Measurements from ENCODE around the gene AK8.
"Not testable (repeated sequence)": the region's sequence is repeated elsewhere in the genome, so short reads cannot be mapped to it uniquely, and the experiment has no call there.

The AK8 gene

DNA sequence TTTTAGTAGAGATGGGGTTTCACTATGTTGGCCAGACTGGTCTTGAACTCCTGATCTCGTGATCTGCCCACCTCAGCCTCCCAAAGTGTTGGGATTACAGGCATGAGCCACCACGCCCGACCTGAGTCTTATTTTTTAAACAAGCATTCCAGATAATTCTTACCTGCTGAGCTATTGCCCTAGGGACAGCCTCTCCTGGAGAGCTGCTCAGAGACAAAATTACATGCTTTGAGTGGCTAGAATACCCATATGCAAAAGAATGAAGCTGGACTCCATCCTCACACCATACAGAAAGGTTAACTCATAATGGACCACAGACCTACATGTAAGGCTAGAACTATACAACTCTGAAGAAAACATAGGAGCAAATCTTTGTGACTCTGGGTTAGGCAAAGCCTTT is 166.2 kb downstream of the AK8 start:
- no peak for TF ChIP-seq CTCF (IDR thresholded peaks at IDR 0.05; ENCODE audit: low read length, missing control alignments)
- no peak for DNase-seq (ENCODE audit: low read depth)

GRCh38 chr9:132711152-132711551 is 166.9 kb downstream of the AK8 start:
- H3K4me3 ChIP-seq (replicated peaks; ENCODE audit: low read depth, low read length); DNase-seq (ENCODE audit: low read depth): not testable (repeated sequence)

More for the DNA sequence above, 166.2 kb downstream of the AK8 start:
- no peak overlapping the region for H3K4me3 ChIP-seq (replicated peaks; ENCODE audit: low read depth, low read length)

- DNase-seq (ENCODE audit: low read depth): no peak
- no peak for TF ChIP-seq CTCF (IDR thresholded peaks at IDR 0.05; ENCODE audit: low read length, missing control alignments)
- no peak overlapping the region for H3K4me3 ChIP-seq (replicated peaks; ENCODE audit: low read depth, low read length)
Observed at GRCh38 chr9:132710333-132710732, 167.8 kb downstream of the AK8 start.

GRCh38 chr9:132708769-132709430 is 169.2 kb downstream of the AK8 start:
- H3K4me3 ChIP-seq (replicated peaks; ENCODE audit: low read depth, low read length): no peak overlapping the region
- no peak for TF ChIP-seq CTCF (IDR thresholded peaks at IDR 0.05; ENCODE audit: low read length, missing control alignments)
- DNase-seq (ENCODE audit: low read depth): no peak

- TF ChIP-seq CTCF (IDR thresholded peaks at IDR 0.05; ENCODE audit: low read length, missing control alignments): no peak
- DNase-seq (ENCODE audit: low read depth): no peak
- H3K4me3 ChIP-seq (replicated peaks; ENCODE audit: low read depth, low read length): no peak overlapping the region
Observed at GRCh38 chr9:132708239-132708638, 169.8 kb downstream of the AK8 start.

GRCh38 chr9:132703336-132703735 is 174.7 kb downstream of the AK8 start:
- no peak for DNase-seq (ENCODE audit: low read depth)
- TF ChIP-seq CTCF (IDR thresholded peaks at IDR 0.05; ENCODE audit: low read length, missing control alignments): no peak

DNA sequence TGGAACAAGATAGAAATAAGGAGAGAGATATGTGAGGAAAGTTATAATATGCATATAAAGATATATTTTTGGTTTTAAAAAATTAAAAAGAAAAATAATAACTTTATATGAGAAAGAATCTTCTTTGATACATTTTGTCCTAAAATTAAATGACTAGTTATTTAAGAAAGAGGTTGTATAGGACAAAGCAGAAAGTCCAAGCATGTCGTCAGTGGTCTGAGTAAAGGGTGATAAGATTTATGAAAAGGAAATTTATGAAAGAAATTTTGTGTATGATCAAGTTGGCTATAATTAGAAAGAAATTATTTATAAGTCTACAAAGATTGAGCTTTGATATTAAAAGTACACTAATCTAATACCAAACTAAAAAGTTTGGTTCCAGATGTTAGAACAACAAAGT is 175.8 kb downstream of the AK8 start:
- no peak for DNase-seq (ENCODE audit: low read depth)

More at GRCh38 chr9:132703336-132703735, 174.7 kb downstream of the AK8 start:
- no peak overlapping the region for H3K4me3 ChIP-seq (replicated peaks; ENCODE audit: low read depth, low read length)

More for the DNA sequence above, 175.8 kb downstream of the AK8 start:
- no peak overlapping the region for H3K4me3 ChIP-seq (replicated peaks; ENCODE audit: low read depth, low read length)
- TF ChIP-seq CTCF (IDR thresholded peaks at IDR 0.05; ENCODE audit: low read length, missing control alignments): no peak
